BE2C (cell line): ENCODE data around the gene ADCY7.

Source experiments
- DNase-seq: peaks from one replicate; pipeline ENCODE4 v3.0.0-alpha.2; 2020
- H3K27me3 ChIP-seq: fragments of 250-450 bp; sonication (Bioruptor Pico); 2 replicates; pipeline ENCODE4 v1.5.1; 2020; ENCODE audit warnings: mild to moderate bottlenecking
- H3K36me3 ChIP-seq: fragments of 250-450 bp; sonication (Bioruptor Pico); 2 replicates; pipeline ENCODE4 v1.5.1; 2020; ENCODE audit warnings: mild to moderate bottlenecking
- H3K4me1 ChIP-seq: fragments of 250-450 bp; sonication (Bioruptor Pico); 2 replicates; pipeline ENCODE4 v1.5.1; 2020
- H3K4me3 ChIP-seq: 2 replicates; pipeline ENCODE4 v1.5.1; 2011; ENCODE audit warnings: low read depth, low read length
- H3K9me3 ChIP-seq: fragments of 250-450 bp; sonication (Bioruptor Pico); 2 replicates; pipeline ENCODE4 v1.5.1; 2020
- TF ChIP-seq, protein P1 (sequence below): IDR thresholded peaks from 2 replicates; pipeline ENCODE4 v1.5.1; 2012; ENCODE audit warnings: mild to moderate bottlenecking, low read depth, low read length

Gene ADCY7

GRCh38 chr16:50301626-50302471, 35.5 kb downstream of the ADCY7 start:
- Histone ChIP-seq H3K4me3 (no peak overlapping the region), H3K27me3 (no peaks in the 10 kb centered on the region), H3K9me3 (no peaks in the 10 kb centered on the region), H3K4me1 (peaks cover 8% of the 10 kb centered on the region), H3K36me3 (no peaks in the 10 kb centered on the region)
- no peak for DNase-seq
- TF ChIP-seq, protein P1, sequence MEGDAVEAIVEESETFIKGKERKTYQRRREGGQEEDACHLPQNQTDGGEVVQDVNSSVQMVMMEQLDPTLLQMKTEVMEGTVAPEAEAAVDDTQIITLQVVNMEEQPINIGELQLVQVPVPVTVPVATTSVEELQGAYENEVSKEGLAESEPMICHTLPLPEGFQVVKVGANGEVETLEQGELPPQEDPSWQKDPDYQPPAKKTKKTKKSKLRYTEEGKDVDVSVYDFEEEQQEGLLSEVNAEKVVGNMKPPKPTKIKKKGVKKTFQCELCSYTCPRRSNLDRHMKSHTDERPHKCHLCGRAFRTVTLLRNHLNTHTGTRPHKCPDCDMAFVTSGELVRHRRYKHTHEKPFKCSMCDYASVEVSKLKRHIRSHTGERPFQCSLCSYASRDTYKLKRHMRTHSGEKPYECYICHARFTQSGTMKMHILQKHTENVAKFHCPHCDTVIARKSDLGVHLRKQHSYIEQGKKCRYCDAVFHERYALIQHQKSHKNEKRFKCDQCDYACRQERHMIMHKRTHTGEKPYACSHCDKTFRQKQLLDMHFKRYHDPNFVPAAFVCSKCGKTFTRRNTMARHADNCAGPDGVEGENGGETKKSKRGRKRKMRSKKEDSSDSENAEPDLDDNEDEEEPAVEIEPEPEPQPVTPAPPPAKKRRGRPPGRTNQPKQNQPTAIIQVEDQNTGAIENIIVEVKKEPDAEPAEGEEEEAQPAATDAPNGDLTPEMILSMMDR, result no peak

- Histone ChIP-seq H3K36me3 (no peaks in the 10 kb centered on the region), H3K27me3 (no peaks in the 10 kb centered on the region), H3K4me3 (no peak overlapping the region), H3K4me1 (peaks cover 8% of the 10 kb centered on the region), H3K9me3 (no peaks in the 10 kb centered on the region)
- DNase-seq, result no peak
- TF ChIP-seq, protein P1, result no peak
Measured at GRCh38 chr16:50302472-50303005, 36.2 kb downstream of the ADCY7 start.

DNA sequence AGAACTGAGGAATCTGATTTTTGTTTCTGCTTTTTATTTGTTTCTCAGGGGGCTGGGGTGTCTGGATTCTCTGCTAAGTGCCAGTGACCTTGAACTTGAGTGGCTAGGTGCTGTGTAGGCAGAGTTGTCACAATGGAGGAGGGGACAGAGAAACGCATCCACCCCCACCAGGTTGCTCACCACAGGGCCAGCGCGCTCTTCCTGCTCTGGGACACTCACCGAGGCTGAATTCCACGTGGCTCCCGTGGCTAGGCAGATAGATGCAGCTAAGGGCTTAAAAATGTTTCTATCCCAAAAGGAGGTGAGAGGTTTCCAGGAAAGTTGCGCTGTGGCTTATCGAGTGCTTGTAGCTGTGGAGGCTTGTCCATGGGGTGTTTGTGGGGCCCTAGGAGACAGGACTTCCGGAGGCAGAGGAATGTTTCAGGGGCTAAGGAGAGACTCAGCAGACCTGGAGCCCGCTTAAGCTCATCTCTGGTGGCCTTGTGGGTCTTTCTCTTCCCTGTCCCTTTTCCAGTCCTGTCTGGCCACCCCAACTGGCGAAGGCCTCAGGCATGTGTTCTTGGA, 36.8 kb downstream of the ADCY7 start:
- TF ChIP-seq, protein P1, result no peak
- Histone ChIP-seq H3K9me3 (no peaks in the 10 kb centered on the region), H3K27me3 (no peaks in the 10 kb centered on the region), H3K36me3 (no peaks in the 10 kb centered on the region), H3K4me3 (no peak overlapping the region), H3K4me1 (peaks cover 2% of the 10 kb centered on the region; the same call in 1 of the 2 replicates)
- DNase-seq, result no peak

- DNase-seq, result no peak
- Histone ChIP-seq H3K9me3 (no peaks in the 10 kb centered on the region), H3K36me3 (no peaks in the 10 kb centered on the region), H3K4me3 (no peak overlapping the region), H3K4me1 (no peaks in the 10 kb centered on the region), H3K27me3 (no peaks in the 10 kb centered on the region)
- TF ChIP-seq, protein P1, result no peak
Measured at GRCh38 chr16:50303605-50304466, 37.5 kb downstream of the ADCY7 start.

DNA sequence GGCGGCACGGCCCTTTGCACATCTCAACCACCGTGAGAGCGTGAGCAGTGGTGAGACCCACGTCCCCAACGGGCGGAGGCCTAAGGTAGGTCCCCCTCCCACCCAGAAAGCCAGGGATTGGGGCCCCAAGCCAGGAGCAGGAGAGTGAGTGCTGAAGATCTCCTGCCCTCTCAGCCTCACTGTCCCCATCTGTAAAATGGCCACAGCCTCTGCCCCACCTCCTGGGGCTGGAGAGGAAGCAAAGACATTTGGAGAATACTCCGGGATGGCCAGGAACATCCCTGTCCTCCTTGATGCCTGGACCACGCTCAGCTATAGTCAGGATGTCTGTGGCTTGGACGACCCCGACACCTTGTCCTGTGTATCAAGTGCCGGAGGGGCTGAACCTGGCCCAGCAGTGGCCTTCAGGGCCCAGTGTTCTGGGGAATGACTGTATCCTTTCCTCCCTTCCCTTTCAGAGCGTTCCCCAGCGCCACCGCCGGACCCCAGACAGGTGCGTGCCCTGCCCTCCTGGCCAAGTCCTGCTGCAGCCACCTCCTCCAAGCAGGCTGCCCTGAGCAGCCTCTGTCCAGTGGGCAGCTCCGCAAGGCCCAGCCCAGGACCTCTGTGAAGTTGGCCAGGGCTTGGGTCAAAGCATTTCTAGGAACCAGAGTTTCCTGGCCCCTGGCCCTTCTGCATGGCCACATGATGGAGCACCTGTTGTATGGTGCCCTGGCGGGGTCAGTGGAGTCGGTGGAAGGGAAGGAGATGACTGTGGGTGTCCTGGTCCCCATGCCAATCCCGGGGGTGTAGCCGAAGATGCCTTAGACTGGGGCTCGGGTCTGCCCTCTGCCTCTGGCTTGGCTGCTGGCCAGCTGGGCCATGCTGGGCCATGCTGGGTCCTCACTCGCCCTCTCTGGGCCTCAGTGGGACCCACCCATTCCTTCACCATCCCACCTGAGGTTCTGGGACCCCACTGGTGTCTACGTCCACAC, 38.4 kb downstream of the ADCY7 start:
- H3K9me3 ChIP-seq, result no peaks in the 10 kb centered on the region

More for the DNA sequence above, 38.4 kb downstream of the ADCY7 start:
- TF ChIP-seq, protein P1, result no peak
- Histone ChIP-seq H3K4me3 (no peak overlapping the region), H3K36me3 (no peaks in the 10 kb centered on the region), H3K27me3 (no peaks in the 10 kb centered on the region), H3K4me1 (peaks cover 7% of the 10 kb centered on the region)
- no peak for DNase-seq
